Stomach (tissue), 9 donors: ENCODE measurements around the gene SVOP. TPM values are rescaled to one million over a fixed set of nuclear protein-coding genes. Genes with fewer than 3 reads are reported as not detected.

ENCODE experiments used
- DNase-seq, 2 donors: peaks; one replicate each; pipeline versions ENCODE4 v3.0.0 to v3.0.0-alpha.2; 2013 to 2019
- H3K27ac ChIP-seq, 5 donors: fragments of 200-600 bp in 4 of 5; sonication (generic) in 4 of 5; one replicate each; pipeline ENCODE4 v1.5.1; 2013 to 2019; ENCODE audit warnings: mild to moderate bottlenecking in 1 of 5, moderate library complexity in 1 of 5
- H3K27me3 ChIP-seq, 3 donors: fragments of 200-600 bp; sonication (generic); one replicate each; pipeline ENCODE4 v1.5.1; 2017 to 2019; ENCODE audit warnings: mixed run types in 1 of 3
- H3K36me3 ChIP-seq, 4 donors: fragments of 200-600 bp; sonication (generic); 1 replicate in 3 of 4; 2 replicates in 1 of 4; pipeline ENCODE4 v1.5.1; 2016 to 2019
- H3K4me1 ChIP-seq, 4 donors: fragments of 200-600 bp; sonication (generic); one replicate each; pipeline ENCODE4 v1.5.1; 2016 to 2019
- H3K4me3 ChIP-seq, 4 donors: fragments of 200-600 bp; sonication (generic) in 3 of 4; one replicate each; pipeline ENCODE4 v1.5.1; 2016 to 2019; ENCODE audit warnings: mild to moderate bottlenecking in 1 of 4
- H3K9me3 ChIP-seq, 4 donors: fragments of 200-600 bp; sonication (generic); one replicate each; pipeline ENCODE4 v1.5.1; 2016 to 2019
- EP300 ChIP-seq: sonication (generic); formaldehyde crosslinking; IDR thresholded peaks from one replicate; pipeline ENCODE4 v1.6.1; 2017; ENCODE audit warnings: antibody characterized with exemption
- POLR2A ChIP-seq, 4 donors: fragments of 450-650 bp; IDR thresholded peaks; one replicate each; pipeline ENCODE4 v1.6.1; 2016; ENCODE audit warnings: antibody characterized with exemption in 4 of 4, control low read depth in 2 of 4, mild to moderate bottlenecking in 1 of 4, moderate library complexity in 1 of 4
- POLR2AphosphoS5 ChIP-seq, 3 donors: sonication (generic); formaldehyde crosslinking; IDR thresholded peaks; one replicate each; pipeline ENCODE4 v1.6.1; 2016; ENCODE audit warnings: antibody characterized with exemption in 3 of 3
- WGBS, 5 donors: extraction: QIAGEN DNeasy Blood & Tissue Kit in 3 of 5; methylation state at CpG; one replicate each; pipeline versions ENCODE4 v1.1.5 to v1.1.7; 2013 to 2018; 5-methylcytosine and 5-hydroxymethylcytosine counted together
- intact Hi-C: fragments of 100-400 bp; cut with DNase I; formaldehyde crosslinking; loops from one replicate; pipeline ENCODE4 v1.15.1; 2023; ENCODE audit warnings: low total_unique reads
- polyA plus RNA-seq, 3 donors: library from polyadenylated mRNA; stranded (reverse); fragments of 200-250 nt; gene quantifications; one replicate each; pipeline ENCODE4 v1.2.3, GENCODE V29; 2013
- total RNA-seq, 5 donors: library from RNA; depleted of rRNA; stranded (reverse); fragments of >200 nt; gene quantifications; one replicate each; pipeline versions ENCODE4 v1.1.0 to v1.2.3, GENCODE V29; 2014 to 2016
- TF ChIP-seq, protein P1 (sequence below), 7 experiments: fragments of 450-650 bp in 4 of 7; fragments of 200-600 bp in 3 of 7; sonication (generic) in 3 of 7; IDR thresholded peaks; one replicate each; pipeline ENCODE4 v1.5.1; 2016 to 2019; ENCODE audit warnings: antibody characterized with exemption in 7 of 7, control low read depth in 2 of 7, mild to moderate bottlenecking in 1 of 7
- donor health status: healthy with polysubstance abuse.
- donor health status: Bipolar disorder and iron deficiency.
- donor health status: healthy.

The SVOP gene
- total and polyA plus RNA-seq, 8 donors: 0.08 to 2.0 (median 0.37) TPM; not detected in 3

DNA sequence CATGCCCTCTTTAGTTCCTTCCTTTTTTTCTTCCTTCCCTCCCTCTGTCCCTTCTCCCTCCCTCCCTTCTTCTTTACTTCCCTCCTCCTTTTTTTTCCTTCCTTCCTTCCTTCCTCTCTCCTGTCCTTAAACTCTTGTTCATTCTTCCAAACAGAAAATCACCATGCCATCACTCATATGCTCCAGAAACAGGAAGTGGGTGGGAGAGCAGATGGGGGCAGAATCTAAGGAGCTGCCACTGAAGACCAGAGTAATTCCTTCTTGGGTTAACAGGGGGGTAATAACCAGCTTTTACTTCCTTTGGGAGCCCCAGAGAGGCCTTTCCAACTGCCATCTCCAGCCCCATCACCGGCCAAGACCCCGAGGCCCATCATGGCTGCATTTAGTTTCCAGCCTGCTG lies 51.2 kb downstream of the SVOP start:
- Histone ChIP-seq H3K36me3 (no peaks in the 10 kb centered on the region), H3K4me3 (no peak overlapping the region), H3K4me1 (no peaks in the 10 kb centered on the region), H3K27me3 (peaks cover 0 to 28% (median 0%) of the 10 kb centered on the region in 3 donors), H3K27ac (no peak overlapping the region), H3K9me3 (no peaks in the 10 kb centered on the region)
- intact Hi-C loops: no loop called here
- no peak for DNase-seq
- TF ChIP-seq POLR2A (IDR thresholded peaks at IDR 0.05): no peak
- no peak for TF ChIP-seq EP300
- TF ChIP-seq, protein P1, sequence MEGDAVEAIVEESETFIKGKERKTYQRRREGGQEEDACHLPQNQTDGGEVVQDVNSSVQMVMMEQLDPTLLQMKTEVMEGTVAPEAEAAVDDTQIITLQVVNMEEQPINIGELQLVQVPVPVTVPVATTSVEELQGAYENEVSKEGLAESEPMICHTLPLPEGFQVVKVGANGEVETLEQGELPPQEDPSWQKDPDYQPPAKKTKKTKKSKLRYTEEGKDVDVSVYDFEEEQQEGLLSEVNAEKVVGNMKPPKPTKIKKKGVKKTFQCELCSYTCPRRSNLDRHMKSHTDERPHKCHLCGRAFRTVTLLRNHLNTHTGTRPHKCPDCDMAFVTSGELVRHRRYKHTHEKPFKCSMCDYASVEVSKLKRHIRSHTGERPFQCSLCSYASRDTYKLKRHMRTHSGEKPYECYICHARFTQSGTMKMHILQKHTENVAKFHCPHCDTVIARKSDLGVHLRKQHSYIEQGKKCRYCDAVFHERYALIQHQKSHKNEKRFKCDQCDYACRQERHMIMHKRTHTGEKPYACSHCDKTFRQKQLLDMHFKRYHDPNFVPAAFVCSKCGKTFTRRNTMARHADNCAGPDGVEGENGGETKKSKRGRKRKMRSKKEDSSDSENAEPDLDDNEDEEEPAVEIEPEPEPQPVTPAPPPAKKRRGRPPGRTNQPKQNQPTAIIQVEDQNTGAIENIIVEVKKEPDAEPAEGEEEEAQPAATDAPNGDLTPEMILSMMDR (IDR thresholded peaks at IDR 0.05): no peak
- no peak for TF ChIP-seq POLR2AphosphoS5 (IDR thresholded peaks at IDR 0.05)
- 63 to 98% (median 87%) methylated on average over 2 of the region's 2 CpGs for WGBS, 5 donors

DNA sequence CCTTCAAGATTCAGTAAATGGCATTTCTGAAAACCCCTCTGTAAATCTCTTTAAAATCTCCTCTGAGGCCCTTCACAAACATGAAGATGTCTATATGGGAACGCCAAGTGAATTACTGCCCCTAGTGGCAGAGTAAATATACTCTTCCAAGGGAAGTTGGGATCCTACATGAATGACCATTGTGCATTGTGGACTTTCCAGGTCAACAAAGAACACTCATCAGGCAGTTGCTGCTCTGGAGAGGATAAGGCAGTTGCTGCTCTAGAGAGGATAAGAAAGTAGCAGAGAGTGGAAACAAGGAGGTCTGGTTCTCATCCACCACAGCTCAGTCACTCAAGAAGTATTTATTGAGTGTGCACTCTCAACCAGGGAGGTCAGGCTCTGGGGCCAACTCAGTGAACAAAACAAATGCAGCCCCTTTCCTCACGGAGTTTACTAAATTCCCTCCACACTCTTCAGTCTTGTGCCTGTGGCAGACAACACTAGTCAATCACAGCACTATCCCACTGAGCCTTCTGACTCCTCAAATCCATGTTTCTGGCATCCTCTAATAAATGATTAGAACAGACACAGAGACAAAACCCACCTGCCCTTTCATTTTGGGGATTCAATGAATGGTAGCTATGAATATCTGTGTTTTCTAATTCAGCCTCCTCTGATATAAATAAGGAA lies 52.9 kb downstream of the SVOP start:
- Histone ChIP-seq H3K4me3 (no peak overlapping the region), H3K4me1 (no peaks in the 10 kb centered on the region), H3K27ac (no peak overlapping the region), H3K9me3 (no peaks in the 10 kb centered on the region), H3K27me3 (peaks cover 0 to 28% (median 0%) of the 10 kb centered on the region in 3 donors), H3K36me3 (no peaks in the 10 kb centered on the region)
- no peak for TF ChIP-seq EP300
- no peak for TF ChIP-seq POLR2AphosphoS5 (IDR thresholded peaks at IDR 0.05)
- TF ChIP-seq, protein P1 (IDR thresholded peaks at IDR 0.05): no peak
- no peak for TF ChIP-seq POLR2A (IDR thresholded peaks at IDR 0.05)
- intact Hi-C loops: no loop called here
- DNase-seq: no peak
- 31 to 47% (median 44%) methylated on average over 2 of the region's 2 CpGs for WGBS, 5 donors

DNA sequence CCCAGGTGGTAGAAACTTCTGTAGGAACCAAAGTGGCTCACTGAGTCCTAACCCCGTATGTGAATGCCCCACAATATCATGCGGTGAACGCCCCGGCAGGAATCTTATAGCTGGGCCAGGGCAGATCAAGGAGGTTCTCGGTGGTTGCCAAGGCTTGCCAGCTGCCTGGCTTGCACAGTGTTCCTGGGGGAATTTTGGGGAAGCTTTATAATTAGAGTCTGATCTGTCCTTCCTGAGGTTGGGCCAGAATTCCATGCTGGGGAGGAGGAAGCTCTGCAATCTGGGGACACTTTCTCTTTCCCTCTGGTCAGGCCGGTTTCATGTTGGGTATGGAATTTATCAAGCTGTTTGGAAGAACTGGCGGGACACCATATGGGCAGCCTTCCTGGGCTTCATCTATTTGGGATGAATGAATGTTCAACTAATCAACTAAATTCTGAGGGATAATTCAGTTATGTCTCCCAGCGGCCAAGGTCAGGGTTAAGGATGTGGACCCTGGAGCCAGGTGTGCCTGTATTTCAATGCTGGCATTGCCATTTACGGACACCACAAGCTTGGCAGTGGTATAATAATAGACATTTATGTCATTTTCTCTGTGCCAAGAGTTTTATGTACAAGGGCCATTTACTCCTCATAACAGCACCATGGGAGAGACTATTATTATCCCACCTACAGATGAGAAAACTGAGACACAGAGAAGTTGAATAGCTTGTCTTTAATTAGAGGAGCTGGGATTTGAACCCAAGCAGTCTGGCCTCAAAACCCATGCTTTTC lies 54.3 kb downstream of the SVOP start:
- DNase-seq: no peak
- WGBS, 5 donors: 86 to 92% (median 86%) methylated on average over 9 of the region's 9 CpGs

DNA sequence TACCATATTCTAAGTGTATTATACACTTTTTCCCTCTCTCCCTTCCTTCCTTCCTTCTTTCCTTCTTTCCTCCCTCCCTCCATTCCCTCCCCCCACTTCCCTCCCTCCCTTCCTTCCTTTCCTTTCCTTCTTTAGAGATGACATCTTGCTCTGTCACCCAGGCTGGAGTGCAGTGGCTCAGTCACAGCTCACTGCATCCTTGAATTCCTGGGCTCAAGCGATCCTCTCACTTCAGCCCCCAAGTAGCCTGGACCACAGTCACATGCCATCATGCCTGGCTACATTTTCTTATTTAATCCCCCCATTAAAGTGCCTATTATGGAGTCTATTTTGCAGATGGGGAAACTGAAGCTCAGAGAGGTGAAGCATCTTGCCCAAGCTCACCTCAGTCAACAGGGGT lies 55.0 kb downstream of the SVOP start:
- Histone ChIP-seq H3K9me3 (no peaks in the 10 kb centered on the region), H3K36me3 (no peaks in the 10 kb centered on the region), H3K27me3 (peaks cover 0 to 24% (median 0%) of the 10 kb centered on the region in 3 donors), H3K27ac (no peak overlapping the region), H3K4me3 (no peak overlapping the region), H3K4me1 (no peaks in the 10 kb centered on the region)
- WGBS, 5 donors: 79 to 94% (median 88%) methylated on average over 1 of the region's 1 CpG
- no peak for DNase-seq
- TF ChIP-seq POLR2A (IDR thresholded peaks at IDR 0.05): no peak
- TF ChIP-seq EP300: no peak
- no peak for TF ChIP-seq POLR2AphosphoS5 (IDR thresholded peaks at IDR 0.05)
- TF ChIP-seq, protein P1 (IDR thresholded peaks at IDR 0.05): no peak
- intact Hi-C loops: no loop called here

More for the DNA sequence above, 54.3 kb downstream of the SVOP start:
- intact Hi-C loops: no loop called here
- H3K4me1 ChIP-seq: no peaks in the 10 kb centered on the region
- no peak overlapping the region for H3K27ac ChIP-seq
- peaks cover 0 to 21% (median 0%) of the 10 kb centered on the region in 3 donors for H3K27me3 ChIP-seq
- H3K36me3 ChIP-seq: no peaks in the 10 kb centered on the region
- H3K4me3 ChIP-seq: no peak overlapping the region
- no peak for TF ChIP-seq POLR2A (IDR thresholded peaks at IDR 0.05)
- TF ChIP-seq EP300: no peak
- no peak for TF ChIP-seq POLR2AphosphoS5 (IDR thresholded peaks at IDR 0.05)
- TF ChIP-seq, protein P1 (IDR thresholded peaks at IDR 0.05): no peak
- H3K9me3 ChIP-seq: no peaks in the 10 kb centered on the region
